Measurements from ENCODE around the gene POC1A.

The POC1A gene

DNA sequence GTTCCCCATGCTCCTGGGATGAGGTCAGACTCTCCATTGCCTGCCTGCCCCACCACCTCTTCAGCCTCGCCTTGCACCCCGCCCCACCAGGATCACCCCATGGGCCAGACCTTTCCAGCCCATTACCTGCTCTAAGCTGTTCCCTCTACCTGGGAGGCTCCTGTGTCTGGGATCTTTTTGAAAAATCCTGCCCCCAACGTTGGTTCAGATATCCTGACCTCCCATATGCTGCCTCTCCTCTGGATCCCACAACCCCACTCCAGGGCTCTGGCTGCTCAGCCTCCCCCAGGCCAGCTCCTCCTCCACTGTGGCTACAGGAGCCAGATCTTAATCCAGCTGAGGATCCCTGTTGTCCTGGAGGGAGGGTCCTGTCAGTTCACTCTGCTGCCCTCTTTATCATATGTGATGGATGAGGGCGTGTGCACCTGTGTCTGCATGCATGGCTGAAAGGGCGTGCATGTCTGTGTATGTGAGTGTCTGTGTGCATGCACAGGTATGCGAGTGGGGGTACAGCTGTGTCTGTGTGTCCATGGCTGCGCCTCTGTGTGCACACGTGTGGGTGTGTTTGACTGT is 22.0 kb upstream of the POC1A start:
- Histone ChIP-seq H3K36me3 (no peaks in the 10 kb centered on the region), H3K27ac (no peak overlapping the region), H3K27me3 (ENCODE audit: insufficient read depth, low read depth, severe bottlenecking) (no peaks in the 10 kb centered on the region), H3K9me3 (ENCODE audit: severe bottlenecking) (no peaks in the 10 kb centered on the region), H3K4me3 (ENCODE audit: low read depth, low read length) (no peak overlapping the region)
- DNase-seq = peak; percentile 60
- TF ChIP-seq, protein P1, sequence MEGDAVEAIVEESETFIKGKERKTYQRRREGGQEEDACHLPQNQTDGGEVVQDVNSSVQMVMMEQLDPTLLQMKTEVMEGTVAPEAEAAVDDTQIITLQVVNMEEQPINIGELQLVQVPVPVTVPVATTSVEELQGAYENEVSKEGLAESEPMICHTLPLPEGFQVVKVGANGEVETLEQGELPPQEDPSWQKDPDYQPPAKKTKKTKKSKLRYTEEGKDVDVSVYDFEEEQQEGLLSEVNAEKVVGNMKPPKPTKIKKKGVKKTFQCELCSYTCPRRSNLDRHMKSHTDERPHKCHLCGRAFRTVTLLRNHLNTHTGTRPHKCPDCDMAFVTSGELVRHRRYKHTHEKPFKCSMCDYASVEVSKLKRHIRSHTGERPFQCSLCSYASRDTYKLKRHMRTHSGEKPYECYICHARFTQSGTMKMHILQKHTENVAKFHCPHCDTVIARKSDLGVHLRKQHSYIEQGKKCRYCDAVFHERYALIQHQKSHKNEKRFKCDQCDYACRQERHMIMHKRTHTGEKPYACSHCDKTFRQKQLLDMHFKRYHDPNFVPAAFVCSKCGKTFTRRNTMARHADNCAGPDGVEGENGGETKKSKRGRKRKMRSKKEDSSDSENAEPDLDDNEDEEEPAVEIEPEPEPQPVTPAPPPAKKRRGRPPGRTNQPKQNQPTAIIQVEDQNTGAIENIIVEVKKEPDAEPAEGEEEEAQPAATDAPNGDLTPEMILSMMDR (IDR thresholded peaks at IDR 0.05; ENCODE audit: low read depth, low read length) = no peak

DNA sequence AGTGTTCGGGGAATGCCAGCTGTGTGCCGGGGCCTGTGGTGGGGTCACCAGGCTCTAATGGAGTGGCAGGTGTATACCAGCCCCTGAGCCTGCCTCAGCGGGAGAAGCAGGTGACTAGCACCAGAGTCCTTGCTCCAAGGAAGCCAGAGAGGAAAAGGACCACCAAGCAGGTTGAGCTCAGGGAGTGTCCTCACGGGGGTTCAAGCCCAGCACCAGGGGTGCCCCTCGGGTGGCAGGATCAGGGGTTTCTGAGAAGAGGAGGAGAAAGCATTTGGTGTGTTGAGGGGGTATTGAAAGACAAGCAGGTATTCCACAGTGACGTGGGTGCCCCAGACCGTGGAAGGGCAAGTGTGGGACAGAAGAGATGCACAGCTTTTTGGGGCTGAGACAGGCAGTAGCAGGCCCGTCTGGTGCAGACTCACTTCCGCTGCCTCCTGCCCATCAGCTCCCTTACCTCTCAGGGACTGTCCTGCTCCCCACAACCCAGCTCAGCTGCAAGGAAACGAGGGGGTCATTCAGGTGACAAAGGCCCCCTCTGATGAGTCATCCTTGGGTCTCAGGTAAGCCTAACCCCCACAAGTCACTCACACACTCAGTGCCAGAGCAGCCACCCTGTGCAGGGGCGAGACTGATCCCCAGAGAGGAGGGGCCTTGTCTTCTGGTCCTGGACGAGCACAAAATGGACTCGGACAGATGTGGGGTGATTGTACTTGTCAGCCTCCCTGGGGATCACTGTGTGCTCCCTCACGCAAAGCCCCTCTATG is 21.4 kb upstream of the POC1A start:
- H3K36me3 ChIP-seq = no peaks in the 10 kb centered on the region
- H3K27ac ChIP-seq = no peak overlapping the region
- H3K4me3 ChIP-seq (ENCODE audit: low read depth, low read length) = no peak overlapping the region
- H3K27me3 ChIP-seq (ENCODE audit: insufficient read depth, low read depth, severe bottlenecking) = no peaks in the 10 kb centered on the region
- no peak for DNase-seq
- no peaks in the 10 kb centered on the region for H3K9me3 ChIP-seq (ENCODE audit: severe bottlenecking)
- TF ChIP-seq, protein P1 (IDR thresholded peaks at IDR 0.05; ENCODE audit: low read depth, low read length) = no peak

DNA sequence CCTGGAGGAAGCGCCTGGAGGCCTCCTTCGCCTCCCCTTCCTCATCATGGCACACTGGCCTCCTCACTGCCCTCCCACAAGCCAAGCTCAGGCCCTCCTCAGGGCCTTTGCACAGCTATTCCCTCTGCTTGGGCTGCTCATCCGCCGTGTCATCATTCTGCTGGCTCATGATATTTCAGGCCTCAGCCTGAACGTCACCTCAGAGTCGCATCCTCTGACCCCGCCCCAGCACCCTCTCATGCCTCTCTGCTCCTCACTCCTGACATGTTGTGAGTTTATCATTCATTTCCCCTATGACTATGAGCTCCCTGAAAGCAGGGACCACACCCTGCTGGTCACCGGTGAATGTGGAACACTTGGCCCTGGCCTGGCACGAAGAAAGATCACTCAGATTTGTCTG is 20.7 kb upstream of the POC1A start:
- DNase-seq = no peak
- Histone ChIP-seq H3K27me3 (ENCODE audit: insufficient read depth, low read depth, severe bottlenecking) (no peaks in the 10 kb centered on the region), H3K9me3 (ENCODE audit: severe bottlenecking) (no peaks in the 10 kb centered on the region), H3K4me3 (ENCODE audit: low read depth, low read length) (no peak overlapping the region), H3K36me3 (no peaks in the 10 kb centered on the region), H3K27ac (no peak overlapping the region)
- TF ChIP-seq, protein P1 (IDR thresholded peaks at IDR 0.05; ENCODE audit: low read depth, low read length) = no peak

DNA sequence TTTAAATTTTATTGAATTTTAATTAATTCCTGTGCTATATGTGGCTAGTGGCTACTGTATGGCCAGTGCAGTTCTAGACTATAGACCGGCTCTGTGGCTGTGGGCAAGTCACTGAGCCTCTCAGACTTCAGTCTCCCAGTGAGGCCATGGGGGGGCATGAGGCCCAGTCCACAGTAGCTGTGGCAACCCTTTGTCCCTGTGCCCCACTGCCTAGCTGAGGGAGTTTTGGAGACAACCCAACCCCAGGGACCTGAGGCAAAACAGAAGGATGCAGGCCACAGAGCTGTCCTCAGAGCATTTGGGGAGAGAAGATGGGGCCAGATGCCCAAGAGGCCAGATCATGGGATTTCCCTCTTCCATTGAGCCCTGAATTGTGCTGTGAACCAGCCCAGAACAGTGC is 18.9 kb upstream of the POC1A start:
- Histone ChIP-seq H3K4me3 (ENCODE audit: low read depth, low read length) (no peak overlapping the region), H3K27ac (no peak overlapping the region), H3K9me3 (ENCODE audit: severe bottlenecking) (no peaks in the 10 kb centered on the region), H3K27me3 (ENCODE audit: insufficient read depth, low read depth, severe bottlenecking) (no peaks in the 10 kb centered on the region), H3K36me3 (no peaks in the 10 kb centered on the region)
- TF ChIP-seq, protein P1 (IDR thresholded peaks at IDR 0.05; ENCODE audit: low read depth, low read length) = no peak
- no peak for DNase-seq

DNA sequence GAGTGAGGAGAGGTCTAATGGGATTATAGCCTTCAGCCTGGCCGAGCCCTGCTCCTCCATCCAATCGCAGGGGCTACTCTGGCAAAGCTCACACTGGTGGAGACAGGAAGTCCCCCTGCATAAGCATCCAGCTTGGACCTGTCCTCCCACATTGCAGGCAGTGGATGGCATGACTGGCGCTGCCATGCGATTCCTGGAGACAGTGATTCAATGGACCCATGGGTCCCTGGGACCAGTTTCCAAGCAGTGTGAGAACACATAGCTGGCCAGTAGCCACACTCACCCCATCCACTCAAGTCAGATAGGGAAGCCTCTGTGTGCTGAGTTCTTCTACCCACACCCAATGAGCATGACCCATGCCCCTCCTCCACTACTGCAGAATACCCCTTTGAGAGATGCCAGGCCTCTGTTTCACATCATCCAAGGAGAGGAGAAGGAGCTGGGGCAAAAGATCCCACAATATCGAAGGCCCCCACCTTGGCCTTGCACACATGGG is 18.1 kb upstream of the POC1A start:
- no peaks in the 10 kb centered on the region for H3K36me3 ChIP-seq
- TF ChIP-seq, protein P1 (IDR thresholded peaks at IDR 0.05; ENCODE audit: low read depth, low read length) = no peak
- peak overlapping the region; percentile 17 for H3K27ac ChIP-seq
- H3K4me3 ChIP-seq (ENCODE audit: low read depth, low read length) = no peak overlapping the region
- no peaks in the 10 kb centered on the region for H3K9me3 ChIP-seq (ENCODE audit: severe bottlenecking)
- no peaks in the 10 kb centered on the region for H3K27me3 ChIP-seq (ENCODE audit: insufficient read depth, low read depth, severe bottlenecking)
- DNase-seq = peak; percentile 35

Measured in WERI-Rb-1 (cell line).